SK-N-MC (cell line): Measurements from ENCODE around the gene FSTL4.

Experiments
- EZH2 ChIP-seq: fragments of 200-600 bp; sonication (generic); IDR thresholded peaks from one replicate; pipeline ENCODE4 v1.6.1; 2017; ENCODE audit warnings: antibody characterized with exemption
- POLR2AphosphoS5 ChIP-seq: IDR thresholded peaks from 2 replicates; pipeline ENCODE4 v1.6.1; 2012; ENCODE audit warnings: mild to moderate bottlenecking, low read depth, low read length, borderline replicate concordance

DNA sequence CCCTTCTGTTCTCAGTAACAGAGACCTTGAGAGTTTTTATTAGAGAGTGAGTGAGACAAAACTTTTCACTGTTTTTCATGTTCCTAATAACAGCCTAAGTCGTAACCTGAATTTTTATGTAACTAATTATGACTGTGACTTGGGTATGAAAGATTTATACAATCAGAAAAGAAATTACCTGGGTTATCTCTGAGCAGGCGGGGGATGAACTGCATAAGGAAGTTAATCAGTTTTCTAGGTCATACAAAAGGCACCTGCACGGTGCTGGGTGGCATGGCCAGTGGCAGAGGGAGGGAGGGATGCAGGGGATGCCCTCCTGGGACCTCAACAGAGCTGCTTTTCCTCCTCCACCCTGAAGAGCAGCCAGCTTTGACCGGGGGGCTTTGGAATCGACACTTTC lies 340.7 kb downstream of the FSTL4 start:
- TF ChIP-seq POLR2AphosphoS5 (no peak), EZH2 (no peak)
